CD4-positive, alpha-beta T cell treated with Interleukin-15 for 4 hours (primary cell): Measurements from ENCODE around the gene LCMT1.

Source experiments
- DNase-seq: peaks from one replicate; pipeline ENCODE4 v3.0.0-alpha.2; 2020; ENCODE audit warnings: low spot score

LCMT1 gene

DNA sequence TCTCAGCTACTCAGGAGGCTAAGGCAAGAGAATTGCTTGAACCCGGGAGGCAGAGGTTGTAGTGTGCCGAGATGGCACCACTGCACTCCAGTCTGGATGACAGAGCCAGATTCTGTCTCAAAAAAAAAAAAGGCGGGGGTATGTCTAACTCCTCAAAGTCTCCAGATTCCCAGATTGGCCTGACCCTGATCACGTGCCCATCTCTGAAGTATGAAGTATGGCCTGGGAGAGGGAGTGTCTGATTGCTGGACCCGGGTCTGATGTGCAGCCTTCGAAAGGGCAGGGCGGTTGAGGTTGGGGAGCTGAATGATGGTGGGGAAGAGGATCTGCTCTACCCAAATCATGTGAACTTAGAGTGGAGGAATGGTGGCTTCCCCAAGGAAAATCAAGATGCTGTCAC is 87.9 kb downstream of the LCMT1 start:
- no peak for DNase-seq

DNA sequence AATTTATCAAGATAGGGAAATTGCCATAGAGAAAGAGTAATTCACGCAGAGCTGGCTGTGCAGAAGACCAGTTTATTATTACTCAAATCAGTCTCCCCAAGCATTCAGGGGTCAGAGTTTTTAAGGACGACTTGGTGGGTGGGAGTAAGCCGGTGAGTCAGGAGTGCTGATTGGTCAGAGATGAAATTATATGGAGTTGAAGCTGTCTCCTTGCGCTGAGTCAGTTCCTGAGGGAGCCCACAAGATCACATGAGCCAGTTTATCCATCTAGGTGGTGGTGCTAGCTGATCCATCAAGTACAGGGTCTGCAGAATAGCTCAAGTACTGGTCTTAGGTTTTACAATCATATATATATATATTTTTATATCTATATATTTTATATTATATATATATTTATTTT is 99.2 kb downstream of the LCMT1 start:
- no peak for DNase-seq

DNA sequence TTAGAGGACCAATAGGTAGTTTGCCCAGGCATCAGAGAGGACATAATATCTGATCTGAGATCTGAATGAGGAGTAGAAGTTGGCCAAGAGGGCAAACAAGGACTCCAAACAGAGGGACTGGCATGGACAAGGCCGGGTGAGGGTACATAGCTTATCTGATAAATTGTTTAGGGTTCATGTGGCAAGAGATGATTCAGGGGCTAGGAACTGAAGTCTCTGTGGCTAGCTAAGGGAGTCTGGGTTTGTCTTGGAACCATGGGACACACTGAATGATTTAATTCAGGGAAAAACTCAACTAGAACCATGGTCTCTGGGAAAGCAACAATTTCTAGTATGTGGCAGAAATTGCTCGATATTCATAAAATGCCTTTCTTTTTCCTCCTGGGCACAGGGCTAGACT is 101.1 kb downstream of the LCMT1 start:
- DNase-seq, result no peak

DNA sequence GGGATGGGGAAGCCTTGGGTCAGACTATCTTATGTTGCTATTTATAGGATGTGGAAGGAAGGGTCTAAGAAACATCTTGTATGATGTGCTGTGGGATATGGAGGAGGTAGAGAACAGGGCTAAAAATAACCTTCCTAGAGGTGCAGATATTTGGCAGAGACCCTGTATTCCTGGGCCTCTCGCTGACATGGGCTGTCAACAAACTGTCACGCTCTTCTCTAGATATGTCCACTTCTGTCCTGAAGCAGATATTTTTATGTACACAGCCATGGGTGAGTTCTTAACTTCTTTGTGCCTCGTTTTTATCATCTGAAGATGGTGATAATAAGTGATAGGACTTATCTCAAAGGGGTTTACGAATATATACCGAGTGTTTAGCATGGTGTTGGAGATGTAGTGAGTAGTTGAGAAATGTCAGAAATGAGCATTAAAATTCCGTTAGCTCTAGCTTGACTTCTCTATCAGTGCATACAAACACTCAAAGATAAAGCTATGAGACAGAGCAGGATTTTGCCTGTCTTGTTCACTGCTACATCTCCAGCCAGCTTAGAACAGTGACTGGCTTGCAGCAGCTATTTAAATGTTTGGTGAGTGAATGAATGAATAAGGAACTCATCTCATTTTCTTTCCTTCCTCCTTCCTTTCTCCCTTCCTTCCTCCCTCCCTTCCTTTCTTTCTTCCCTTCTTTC is 102.3 kb downstream of the LCMT1 start:
- no peak for DNase-seq

DNA sequence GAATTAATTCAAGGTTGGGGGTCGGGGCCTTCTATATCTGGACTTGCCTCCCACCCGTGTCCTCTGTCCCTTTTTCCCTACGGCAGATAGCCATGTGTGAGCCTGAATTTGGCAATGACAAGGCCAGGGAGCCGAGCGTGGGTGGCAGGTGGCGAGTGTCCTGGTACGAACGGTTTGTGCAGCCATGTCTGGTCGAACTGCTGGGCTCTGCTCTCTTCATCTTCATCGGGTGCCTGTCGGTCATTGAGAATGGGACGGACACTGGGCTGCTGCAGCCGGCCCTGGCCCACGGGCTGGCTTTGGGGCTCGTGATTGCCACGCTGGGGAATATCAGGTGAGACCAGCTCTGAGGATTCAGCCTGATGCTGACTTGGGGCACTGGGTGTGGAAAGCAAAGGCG is 105.6 kb downstream of the LCMT1 start:
- DNase-seq, result no peak

DNA sequence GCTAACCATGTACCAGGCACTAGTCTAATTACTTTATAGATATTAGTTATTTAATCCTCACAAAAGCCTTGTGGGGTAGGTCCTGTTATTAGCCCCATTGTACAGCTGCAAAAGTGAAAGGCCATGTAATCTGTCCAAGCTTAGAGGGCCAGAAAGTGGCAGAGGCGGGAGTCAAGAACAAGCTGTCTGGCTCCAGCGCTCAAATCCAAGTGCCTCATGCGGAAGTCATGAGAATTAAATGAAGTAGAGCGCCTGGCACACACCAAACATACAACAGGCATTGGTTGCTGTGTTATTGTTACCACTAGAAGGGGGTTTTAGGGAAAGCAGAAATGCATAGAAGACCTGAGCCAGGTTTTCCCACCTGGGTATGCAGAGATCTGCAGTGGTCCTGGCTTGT is 106.4 kb downstream of the LCMT1 start:
- DNase-seq, result no peak

DNA sequence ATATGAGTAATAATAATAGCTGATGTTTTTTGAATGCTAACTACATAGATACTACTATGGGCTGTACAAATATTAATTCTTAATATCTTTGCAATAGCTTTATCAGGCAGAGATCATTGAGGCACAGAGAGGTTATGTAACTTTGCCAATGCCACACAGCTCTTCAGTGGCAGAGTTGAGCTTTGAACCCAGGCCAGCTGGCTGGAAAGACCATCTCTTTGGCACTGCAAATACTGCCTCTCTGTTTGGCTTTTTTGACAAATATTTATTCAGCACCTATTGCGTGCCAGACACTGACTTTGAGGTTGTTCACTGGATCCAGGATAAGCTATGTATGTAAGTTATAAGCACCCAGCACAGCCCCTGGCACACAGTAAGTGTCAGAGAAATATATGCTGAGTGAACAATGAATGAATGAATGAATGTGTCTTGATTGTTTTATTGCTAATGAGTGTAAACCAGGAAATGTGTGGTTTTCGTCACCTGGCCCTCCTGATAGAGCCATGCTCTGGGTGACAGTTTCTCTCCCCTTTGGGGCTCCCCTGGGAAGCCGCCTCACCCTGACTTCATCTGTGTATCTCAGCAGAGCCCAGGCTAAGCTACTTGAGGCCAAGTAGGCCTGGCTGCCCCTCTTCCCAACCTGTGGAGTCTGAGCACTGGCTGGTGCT is 107.7 kb downstream of the LCMT1 start:
- DNase-seq, result no peak

DNA sequence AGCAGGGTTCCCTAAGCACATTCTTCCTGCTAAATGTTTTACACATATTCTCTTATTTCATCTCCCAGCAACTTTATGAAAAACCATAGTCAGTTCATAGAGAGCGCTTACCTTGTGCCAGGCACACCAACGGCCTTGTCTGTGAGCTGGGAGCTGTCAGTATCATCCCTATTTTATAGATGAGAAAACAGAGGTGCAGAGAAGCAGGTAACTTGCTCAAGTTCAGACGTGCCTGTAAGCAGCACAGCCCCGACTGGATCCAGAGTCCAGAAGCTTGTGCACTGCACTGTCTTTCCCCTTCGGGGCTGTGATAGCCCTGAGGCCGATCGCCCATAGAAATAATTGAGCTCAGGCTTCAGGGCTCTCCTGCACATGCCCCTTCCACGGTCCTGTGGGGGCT is 111.4 kb downstream of the LCMT1 start:
- DNase-seq, result no peak

DNA sequence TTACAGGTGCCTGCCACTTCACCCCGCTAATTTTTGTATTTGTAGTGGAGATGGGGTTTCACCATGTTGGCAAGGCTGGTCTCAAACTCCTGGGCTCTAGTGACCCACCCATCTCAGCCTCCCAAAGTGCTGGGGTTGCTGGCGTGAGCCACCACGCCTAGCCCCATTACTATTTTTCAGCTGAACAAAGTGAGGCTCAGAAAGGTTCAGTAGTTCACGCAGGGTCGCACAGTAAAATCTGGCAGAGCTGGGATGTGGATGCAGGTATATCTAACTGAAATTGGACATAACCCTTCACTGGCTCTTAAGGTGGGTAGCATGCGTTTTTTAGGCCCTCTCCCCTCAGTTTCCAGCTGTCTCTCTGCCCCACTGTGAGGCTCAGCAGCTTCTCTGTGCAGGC is 112.4 kb downstream of the LCMT1 start:
- DNase-seq, result no peak

DNA sequence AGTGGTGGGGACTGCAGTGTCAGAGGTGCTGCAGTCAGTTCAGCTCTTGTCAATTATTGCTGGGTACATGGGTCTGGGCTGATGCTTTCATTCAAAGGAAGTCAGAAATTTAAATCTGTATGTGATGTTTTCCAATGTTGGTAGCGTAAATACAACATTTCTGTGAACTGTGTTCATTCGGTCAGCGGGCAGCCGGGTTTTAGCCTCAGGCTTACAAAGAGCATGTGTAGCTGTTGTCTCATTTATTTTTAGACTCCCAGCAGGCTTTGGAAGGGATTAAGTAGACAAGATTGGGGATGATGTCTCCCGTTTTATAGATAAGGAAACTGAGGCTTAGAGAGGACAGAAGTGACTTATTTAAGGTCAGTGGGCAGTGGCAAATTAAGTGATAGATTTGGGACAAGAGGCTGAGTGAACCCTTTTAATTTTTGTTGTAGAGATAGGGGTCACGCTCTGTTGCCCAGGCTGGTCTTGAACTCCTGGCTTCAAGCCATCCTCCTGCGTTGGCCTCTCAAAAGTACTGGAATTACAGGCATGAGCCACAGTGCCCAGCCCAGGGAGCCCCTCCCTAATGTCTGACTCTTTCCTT is 113.3 kb downstream of the LCMT1 start:
- no peak for DNase-seq
